Gastroesophageal sphincter (tissue), 3 donors: ENCODE data around the gene ELMO1.

ENCODE experiments used
- CTCF ChIP-seq, 4 experiments: fragments of 200-600 bp in 2 of 4; fragments of 450-650 bp in 2 of 4; sonication (generic) in 1 of 4; IDR thresholded peaks; one replicate each; pipeline ENCODE4 v1.5.1; 2017 to 2019; ENCODE audit warnings: antibody characterized with exemption in 4 of 4, mild to moderate bottlenecking in 2 of 4, moderate library complexity in 2 of 4
- EP300 ChIP-seq: sonication (generic); formaldehyde crosslinking; IDR thresholded peaks from one replicate; pipeline ENCODE4 v1.6.1; 2017; ENCODE audit warnings: antibody characterized with exemption, mild to moderate bottlenecking
- POLR2A ChIP-seq, 2 donors: fragments of 450-650 bp; IDR thresholded peaks; one replicate each; pipeline ENCODE4 v1.6.1; 2017; ENCODE audit warnings: antibody characterized with exemption in 2 of 2, mild to moderate bottlenecking in 2 of 2, moderate library complexity in 1 of 2
- POLR2AphosphoS5 ChIP-seq: sonication (generic); formaldehyde crosslinking; IDR thresholded peaks from one replicate; pipeline ENCODE4 v1.6.1; 2017; ENCODE audit warnings: antibody characterized with exemption

- TF ChIP-seq CTCF (IDR thresholded peaks at IDR 0.05): no peak
- TF ChIP-seq POLR2A (IDR thresholded peaks at IDR 0.05): no peak
- no peak for TF ChIP-seq POLR2AphosphoS5
- no peak for TF ChIP-seq EP300
Measured at GRCh38 chr7:36895192-36895591, 553.5 kb downstream of the ELMO1 start.
